GM19397 (cell line): ENCODE measurements around the gene CLEC9A.

ENCODE experiments used
- ATAC-seq: cut with Tn5 transposase; IDR thresholded peaks from one replicate; pipeline ENCODE4 v1.9.1; 2021; ENCODE audit warnings: mild to moderate bottlenecking, moderate library complexity; ENCODE audit not compliant: unreplicated experiment

The CLEC9A gene

DNA sequence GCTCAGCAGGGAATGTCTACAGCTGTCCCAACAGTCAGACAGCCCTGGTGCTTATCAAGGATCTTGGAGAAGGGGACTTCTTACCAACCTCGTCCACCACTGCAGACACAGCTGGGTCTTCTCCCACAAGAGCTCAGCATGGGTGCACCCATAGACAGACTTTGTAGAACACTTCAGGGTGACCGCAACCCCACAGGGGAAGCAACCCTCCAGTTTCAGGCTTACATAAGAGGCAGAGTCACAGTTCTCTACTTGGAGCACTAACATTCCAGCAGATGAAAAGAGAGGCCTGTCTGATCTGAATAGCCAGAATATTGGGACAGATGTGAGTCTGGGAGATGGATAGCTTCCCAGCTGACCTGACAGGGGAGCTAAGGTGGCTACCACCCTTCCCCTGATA, 71.8 kb downstream of the CLEC9A start:
- no peak for ATAC-seq

DNA sequence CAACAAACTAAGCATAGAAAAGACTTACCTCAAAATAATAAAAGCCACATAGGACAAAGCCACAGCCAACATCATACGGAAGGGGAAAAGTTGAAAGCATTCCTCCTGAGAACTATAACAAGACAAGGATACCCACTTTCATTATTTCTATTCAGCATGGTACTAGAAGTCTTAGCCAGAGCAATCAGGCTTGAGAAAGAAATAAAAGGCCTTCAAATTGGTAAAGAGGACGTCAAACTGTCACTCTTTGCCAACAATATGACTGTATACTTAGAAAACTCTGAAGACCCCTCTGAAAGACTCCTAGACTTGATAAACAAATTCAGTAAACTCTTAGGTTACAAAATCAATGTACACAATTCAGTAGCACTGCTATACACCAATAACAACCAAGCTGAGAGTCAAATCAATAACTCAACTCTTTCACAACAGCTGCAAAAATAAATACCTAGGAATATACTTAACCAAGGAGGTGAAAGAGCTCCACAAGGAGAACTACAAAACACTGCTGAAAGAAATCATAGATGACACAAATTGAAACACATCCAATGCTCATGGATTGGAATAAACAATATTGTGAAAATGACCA, 79.9 kb downstream of the CLEC9A start:
- ATAC-seq: no peak

DNA sequence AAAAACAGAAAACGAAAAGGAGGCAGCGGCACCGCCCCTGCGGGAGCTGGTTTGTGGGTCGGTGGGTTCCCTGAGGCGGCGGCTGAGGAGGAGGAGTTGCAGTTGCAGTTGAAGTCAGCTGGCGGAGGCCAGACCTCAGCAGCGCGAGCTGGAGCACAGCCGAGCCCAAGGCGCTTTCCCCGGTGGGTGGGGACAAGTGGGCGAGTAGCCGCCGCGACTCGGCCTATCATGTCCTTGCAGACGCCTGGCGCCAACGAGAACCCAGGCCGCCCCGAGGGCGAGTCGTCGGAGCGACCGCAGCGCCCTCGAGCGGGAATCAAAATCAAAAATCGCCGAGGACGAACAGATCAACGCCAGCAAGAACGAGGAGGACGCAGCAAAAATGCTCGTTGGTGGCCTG, 81.0 kb downstream of the CLEC9A start:
- no peak for ATAC-seq

DNA sequence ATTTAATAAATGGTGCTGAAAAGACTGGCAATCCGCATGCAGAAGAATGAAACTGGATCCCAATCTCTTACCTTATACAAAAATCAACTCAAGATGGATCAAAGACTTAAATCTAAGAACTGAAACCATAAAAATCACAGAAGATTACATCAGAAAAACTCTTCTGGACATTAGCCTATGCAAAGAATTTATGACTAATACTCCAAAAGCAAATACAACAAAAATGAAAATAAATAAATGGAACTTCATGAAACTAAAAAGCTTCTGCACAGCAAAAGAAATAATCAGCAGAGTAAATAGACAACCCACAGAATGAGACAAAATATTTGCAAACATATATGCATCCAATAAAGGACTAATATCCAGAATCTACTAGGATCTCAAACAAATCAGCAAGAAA, 82.6 kb downstream of the CLEC9A start:
- ATAC-seq: no peak

DNA sequence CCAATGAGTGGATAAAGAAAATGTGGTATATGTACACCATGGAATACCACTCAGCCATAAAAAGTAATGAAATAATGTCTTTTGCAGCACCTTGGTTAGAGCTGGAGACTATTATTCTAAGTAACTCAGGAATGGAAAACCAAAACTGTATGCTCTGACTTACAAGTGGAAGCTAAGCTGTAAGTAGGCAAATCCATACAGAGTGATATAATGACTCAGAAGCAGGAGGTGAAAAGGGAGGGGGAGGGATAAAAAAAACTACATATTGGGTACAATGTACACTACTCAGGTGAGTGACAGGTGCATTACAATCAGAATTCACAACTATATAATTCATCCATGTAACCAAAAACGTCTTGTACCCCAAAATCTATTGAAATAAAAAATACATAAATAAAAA, 83.4 kb downstream of the CLEC9A start:
- ATAC-seq: no peak

DNA sequence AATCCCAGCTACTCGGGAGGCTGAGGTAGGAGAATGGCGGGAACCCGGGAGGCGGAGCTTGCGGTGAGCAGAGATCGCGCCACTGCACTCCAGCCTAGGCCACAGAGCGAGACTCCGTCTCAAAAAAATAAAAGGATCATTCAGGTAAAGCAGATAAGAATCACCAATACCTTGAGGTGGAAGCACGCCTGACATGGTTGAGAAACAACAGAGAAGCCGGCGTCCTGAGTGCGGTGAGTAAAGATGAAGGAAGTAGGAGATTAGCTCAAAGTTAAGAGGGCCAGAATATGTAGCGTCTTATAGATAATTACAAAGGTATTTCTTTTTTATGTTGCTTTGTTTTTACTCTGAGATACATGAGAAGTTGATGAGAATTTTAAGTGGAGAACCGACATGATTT, 84.8 kb downstream of the CLEC9A start:
- no peak for ATAC-seq
